Cerebellar nuclear complex (tissue), 1 donor: ENCODE data around the gene GNPTAB.

Source experiments
- DNase-seq, 2 experiments: peaks; one replicate each; lab custom pipeline; 2025; lab: John Stamatoyannopoulos, UW

GNPTAB gene

DNA sequence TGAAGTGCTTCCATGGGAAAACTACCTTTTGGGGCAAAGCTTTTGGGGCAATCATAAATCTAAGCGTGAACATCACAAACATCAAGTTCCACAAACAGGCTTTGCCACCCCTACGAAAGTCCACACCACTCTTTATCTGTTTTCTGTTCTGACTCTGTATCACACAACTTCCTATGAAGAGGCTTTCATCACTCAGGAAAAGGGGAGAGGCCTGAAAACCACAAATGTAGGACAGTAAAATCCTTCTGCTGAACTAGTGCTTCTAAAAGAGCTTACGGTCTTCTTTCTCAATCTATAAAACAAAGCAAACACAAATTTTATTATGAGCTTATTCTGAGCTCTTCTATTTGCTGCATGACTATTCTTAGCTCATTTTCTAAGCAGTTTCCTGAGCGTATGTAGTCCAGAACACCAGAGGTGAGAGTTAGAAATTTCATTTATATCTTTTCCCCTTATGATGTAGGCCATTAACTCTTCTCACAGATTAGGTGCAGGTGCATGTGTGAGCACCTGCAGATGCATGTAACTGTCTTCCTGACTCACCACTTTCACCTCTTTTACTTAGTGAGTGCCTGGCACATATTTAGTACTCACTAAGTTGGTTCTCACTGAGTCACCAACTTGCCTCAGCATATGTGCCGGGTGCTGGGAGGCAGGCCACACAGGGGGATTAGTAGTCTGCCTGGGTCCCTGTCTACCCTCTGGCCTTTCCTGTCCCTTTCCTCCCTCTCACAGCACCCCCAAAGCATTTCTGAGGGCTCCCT, 58.6 kb downstream of the GNPTAB start:
- DNase-seq = no peak

DNA sequence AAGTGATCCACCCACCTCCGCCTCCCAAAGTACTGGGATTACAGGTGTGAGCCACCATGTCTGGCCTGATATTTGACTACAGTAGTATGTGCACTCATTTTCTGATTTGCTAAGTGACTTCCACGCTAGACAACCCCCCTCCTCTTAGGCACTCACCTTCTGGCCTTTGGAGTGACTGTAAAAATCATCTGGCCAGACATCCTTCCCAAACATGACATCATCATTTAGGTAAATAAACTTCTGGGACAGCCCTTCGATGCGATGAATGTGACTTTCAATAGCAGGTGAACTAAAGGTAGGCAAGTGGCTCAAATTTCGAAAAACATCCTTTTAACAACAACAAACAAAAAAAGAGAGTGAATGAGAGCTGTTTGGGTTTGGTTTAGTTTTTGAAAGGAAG, 60.9 kb downstream of the GNPTAB start:
- no peak for DNase-seq

DNA sequence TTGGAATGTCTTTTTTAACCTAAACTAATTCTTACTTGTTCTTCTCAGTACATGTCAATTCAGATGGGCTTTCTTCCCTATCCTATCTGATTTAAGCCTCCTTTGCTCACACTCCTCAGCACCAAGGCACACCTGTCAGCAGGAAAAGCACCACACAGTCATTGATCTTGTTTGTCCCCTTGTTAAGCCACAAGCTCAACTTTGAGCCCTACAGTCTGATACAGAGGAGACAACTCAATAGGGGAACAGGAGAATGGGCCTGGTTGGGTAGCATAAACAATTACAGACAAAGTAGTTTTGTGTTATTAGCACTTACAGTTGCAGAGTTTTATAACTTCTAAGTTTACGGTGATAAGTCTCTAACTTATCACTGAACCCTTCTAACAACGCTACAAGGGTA, 62.0 kb downstream of the GNPTAB start:
- DNase-seq = no peak

DNA sequence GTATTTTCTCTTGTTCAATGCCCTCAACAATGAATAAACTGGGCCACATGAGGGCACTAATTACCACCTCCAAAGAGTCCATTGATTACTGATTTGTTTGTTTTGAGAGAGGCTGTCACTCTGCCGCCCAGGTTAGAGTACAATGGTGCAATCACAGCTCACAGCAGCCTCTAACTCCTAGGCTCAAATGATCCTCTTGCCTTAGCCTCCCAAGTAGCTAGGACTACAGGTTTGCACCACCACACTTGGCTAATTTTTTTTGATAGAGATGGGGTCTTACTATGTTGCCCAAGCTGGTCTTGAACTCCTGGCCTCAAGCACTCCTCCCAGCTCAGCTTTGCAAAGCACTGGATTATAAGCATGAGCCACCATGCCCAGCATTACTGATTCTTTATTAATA, 63.2 kb downstream of the GNPTAB start:
- DNase-seq = no peak

DNA sequence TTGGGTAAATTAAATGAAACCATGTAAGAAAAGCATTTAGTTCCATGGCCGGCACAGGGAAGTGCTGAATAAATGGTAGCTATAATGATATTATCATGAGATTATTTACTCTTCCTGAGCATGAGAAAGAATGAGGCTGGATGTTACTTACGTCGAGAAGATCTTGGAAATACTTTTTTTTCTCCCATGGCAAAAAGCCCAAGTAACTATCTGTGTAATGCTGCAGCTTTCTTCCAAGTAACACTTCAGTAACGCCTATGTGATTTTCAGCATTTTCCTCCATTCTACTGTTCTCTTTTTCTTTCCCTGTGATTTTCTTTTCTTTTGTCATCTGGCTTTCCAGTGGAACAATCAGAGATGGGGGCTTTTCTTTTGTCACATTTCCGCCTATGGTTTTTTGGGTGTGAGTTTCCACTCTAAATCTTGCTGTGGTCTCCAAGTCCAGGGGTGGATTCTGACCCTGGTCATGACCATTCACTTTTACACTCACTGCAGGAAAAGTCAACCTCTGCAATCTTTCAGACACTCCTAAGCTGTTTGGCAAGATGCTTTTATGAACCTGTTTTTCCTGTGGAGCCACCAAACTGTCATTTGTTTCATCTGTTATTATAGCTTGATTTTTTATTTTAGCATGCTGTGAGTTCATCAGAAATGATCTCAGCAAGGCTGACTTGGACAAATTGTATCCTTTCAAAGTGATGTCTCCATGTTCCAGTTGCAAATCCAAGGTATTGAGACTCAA, 66.5 kb downstream of the GNPTAB start:
- no peak for DNase-seq

DNA sequence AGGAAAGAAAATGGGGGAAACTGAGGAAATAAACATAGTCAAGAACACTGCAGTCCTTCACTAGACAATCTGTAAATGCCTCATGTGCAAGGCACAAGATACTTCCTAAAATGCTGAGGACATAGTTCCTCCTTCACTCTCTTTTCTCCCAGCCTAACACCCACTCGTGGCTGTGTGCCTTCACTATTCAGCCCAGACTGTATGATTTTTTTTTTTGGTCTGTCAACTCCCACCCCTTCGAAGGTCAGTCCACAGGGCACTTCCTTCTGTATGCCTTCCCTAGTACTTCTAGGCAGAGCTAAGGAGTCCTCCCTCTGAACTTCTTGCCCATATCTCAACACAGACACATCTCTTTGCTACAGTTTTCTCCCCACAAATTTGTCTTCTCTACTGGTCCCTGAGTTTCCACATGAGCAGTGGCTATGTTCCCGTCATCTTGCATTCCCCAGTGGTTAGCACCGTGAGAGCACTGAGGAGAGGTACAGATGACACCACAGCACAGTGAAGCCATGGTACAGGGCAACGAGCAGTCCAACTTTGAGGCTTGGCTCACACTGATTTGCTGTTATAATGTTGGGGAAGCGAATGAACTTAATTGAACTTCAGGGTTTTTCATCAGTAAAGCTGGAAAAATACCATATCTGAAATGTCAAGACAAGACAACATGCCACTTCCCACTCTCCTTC, 67.4 kb downstream of the GNPTAB start:
- DNase-seq = no peak

DNA sequence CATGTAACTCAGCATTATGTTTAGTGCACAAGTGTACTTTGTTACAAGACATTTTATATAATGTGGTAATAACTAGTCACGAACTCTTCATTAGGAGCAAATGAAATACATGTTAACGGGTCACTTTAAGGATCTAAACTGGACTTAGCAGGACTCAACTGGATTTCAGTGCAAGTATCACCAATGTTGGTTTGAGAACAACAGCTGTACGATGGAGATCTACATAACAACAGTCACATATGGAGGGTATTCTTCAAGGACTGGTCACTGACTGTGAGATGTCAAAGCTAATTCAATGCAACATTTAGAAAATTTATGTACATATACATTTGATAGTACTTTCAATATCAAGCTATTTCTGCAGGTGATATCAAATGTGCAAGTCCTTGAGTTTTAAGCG, 69.0 kb downstream of the GNPTAB start:
- no peak for DNase-seq

DNA sequence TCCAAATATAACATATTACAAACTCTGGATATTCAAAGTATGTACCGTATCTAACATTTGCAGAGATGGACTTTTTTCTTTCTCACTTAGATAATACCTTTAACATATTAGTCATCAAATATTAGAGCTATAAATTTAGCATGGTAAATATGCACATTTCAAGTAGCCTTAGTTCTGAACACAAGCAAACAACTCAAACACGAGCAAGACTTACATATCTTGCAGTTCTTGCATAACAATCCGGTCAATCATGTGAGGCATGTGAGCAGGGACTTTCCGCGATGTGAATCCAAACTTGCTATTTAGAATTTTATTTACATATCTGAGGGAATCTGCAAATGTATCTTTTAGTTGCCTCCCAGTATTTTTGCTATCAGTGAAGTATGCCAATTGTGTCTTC, 69.4 kb downstream of the GNPTAB start:
- DNase-seq = no peak

DNA sequence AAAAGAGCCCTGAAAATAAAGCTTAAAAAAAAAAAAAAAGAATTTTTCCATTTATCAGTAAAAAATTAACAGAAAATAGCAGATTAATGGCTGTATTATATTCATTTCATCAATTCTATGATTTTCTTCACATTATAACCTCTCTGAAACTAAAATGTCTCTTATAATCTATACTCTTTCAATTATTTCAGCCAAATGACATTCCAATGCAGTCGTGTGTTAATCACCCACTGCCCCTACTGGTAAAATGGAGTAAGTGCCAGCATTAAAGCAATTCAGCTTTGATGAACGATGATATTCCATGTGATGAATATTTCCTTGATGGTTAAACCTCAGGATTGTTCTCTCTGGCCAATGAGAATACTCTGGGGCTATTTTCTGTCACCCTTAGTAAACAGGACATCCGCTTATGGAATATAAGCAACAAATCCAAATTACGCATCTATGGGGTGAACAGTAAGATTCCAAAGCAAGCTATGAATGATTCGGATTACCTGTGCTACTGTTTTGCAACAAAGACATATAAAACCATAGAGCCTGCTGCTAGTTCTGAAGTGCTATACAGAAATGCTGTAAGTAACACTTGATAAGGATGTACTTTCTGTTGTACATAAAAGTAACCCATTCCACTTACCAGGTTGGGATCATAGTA, 71.2 kb downstream of the GNPTAB start:
- DNase-seq = no peak

DNA sequence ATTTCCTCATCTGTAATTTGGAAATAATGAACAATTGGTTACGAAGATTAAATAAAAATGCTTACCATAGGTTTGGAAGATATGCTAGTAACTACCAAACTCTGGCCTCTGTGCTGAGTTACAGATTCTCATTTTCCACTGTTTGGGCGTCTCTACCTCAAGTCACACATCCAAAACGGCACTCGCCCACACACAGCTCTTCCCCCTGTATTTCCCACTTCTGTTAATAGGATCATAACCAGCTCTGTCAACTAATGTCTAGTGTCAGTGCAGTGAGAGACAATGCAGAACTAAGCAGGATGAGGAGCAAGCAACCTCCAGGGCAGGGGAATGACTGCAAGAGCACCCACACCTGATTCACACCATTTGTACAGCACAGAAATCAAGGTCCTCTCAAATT, 80.6 kb downstream of the GNPTAB start:
- no peak for DNase-seq

DNA sequence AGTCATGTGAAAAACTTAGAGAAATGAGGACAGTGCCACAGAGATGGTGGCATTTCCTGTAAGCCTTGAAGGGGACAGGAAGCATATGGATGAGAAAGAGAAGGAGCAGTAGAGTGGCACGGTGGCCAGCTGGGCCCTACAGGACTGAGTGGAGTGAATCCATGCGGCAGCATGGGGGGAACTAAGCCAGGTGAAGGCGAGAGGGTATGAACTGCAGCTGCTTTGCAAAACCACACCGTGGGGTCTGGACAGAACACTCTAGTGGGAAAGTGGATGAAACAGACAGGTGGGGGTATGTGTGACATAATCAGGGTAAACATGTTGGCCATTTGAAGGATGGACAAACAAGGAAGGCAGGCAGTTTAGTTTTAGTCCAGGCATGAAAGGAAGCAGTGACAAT, 81.1 kb downstream of the GNPTAB start:
- DNase-seq = no peak

DNA sequence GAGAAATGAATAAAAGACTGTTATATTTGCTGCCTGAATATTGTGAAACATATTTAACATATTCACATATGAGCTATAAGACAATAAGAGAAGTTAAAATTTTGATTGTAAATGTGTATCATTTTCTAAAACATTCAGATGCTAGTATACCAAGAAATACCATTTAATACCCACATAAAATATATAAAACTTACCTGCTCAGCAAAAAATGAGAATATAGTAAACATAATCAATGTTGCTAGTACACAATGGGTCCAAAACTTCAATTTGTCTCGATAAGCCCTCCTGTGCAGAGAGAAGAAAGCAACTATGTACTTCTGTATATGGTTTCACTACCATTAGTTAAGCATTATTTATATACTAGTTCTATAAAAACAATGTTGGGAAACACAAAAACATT, 81.9 kb downstream of the GNPTAB start:
- no peak for DNase-seq

DNA sequence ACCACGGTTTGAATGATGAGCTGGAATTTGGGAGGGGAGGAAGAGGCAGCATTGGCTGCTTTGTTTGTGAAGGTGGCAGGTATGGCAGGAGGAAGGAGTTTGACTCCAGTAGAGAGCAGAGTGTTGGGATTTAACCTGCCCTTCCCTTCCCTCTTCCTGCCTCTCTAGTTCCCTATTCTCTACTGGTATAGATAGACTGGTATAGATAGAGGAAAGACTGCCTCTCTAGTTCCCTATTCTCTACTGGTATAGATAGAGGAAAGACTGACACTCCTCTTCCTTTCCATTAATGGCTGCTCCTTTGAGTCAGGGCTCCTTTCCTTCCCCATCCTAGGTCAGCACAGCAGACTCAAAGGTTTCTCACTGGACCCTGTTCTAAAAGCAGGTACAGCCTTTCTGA, 83.1 kb downstream of the GNPTAB start:
- DNase-seq = no peak

DNA sequence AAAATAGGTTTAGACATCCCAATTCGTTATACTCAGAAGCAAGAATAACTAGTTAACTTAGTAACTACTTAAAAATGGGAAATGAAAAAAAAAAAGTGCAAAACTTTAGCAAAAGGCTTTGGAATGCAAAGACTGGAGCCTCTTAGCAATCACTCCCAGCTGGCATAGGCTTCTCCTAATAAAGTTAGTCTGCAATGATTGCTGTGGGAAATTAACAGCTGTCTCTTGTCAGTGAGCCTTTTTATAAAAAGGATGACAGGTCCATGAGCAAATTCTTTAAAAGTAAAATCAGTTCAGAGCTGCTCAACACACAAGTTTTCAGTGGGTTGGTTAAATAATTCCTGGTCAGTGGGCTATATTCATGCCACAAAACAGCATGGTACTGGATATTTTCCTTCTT, 84.1 kb downstream of the GNPTAB start:
- no peak for DNase-seq

DNA sequence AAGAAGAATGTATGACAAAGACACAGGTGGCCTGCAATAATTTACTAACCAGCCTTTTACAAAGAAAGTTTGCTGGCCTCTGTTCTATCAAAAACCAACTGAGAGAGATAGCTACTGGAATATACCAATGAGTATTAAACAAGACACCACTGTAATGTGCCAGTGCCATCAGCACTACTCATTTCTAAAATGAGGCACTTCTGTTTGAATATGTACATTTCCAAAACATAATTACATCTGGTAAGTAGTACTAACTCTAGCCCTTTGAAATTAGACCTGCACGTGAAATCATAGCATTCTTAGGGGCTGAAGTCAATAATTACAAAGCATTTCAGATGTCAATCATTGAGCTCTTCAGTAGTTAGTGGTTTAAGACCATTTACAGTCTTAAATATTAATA, 84.6 kb downstream of the GNPTAB start:
- no peak for DNase-seq

DNA sequence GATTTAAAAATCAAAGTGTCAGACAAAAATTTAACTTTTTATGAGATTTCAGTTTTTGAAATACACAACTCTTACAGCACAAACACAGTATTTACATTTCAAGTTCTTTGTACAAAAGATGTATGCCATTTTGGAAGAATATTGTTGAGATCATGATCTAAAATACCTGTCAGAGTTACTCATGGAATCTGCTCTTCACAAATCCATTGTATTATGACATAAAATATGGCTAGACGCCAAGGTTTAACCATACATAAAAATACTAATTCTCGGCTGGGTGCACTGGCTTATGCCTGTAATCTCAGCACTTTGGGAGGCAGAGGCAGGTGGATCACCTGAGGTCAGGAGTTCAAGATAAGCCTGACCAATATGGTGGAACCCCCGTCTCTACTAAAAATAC, 85.3 kb downstream of the GNPTAB start:
- DNase-seq = no peak

DNA sequence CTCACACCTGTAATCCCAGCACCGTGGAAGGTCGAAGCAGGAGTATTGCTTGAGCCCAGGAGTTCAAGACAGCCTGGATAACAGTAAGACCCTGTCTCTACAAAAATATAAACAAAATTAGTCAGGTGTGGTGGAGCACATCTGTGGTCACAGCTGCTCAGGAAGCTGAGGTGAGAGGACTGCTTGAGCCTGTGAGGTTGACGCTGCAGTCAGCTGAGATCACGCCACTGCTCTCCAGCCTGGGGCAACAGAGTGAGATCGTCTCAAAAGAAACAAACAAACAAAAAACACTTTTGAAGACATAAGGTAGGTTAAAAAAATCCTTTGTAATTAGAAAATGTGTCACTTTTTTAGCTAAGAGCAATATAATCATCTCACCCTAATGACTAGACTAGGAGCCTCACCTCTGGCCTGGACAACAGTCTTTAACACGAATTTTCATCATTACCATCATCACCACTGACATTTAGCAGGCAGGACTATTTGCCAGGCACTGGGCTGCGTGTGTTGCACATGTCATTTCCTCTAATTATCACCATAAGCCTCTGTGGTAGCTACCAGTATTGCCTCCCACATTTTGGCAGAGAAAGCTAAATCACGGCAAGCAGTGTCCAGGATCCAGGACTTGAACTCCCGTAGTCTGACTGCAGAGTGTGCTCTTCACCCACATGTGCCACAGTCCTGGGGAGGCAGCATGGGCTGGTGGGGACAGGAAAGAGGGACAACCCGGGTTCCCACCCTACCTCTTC, 86.9 kb downstream of the GNPTAB start:
- DNase-seq = no peak

DNA sequence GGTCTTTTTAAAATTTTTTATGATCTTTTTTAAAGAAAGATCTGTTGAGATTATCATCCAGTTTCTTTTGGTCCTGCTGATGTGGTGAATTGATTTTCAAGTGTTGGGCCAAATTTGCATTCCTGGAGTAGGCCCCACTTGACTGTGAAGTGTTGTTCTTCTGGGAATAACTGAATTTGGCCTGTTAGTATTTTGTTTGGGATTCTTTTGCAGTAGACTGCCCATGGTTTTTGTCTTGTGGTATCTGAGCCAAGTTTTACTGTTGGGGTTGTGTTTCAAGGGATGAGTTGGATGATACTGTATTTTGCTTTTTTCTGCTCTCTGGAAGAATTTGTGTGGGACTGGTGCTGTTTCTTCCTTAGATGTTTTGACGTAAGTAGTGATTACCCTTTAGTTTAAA, 87.5 kb downstream of the GNPTAB start:
- DNase-seq = no peak

DNA sequence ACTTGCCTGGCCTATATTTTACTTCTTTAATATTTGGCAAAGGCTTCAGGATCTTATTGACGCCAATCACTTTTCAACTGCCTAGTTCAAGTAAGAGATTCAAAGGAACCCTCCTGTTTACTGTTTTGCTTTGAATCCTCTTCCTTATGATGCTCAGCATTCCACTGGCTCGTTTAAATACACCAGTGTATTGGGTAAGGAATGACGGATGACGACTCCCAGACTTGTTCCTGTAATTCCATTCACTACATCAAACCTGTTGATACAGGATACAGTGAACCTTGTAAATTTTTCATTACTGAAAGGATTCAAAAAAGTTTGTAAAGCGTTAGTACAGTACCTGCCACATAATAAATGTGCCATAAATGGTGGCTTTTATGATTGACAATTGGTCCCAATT, 89.8 kb downstream of the GNPTAB start:
- DNase-seq = no peak

DNA sequence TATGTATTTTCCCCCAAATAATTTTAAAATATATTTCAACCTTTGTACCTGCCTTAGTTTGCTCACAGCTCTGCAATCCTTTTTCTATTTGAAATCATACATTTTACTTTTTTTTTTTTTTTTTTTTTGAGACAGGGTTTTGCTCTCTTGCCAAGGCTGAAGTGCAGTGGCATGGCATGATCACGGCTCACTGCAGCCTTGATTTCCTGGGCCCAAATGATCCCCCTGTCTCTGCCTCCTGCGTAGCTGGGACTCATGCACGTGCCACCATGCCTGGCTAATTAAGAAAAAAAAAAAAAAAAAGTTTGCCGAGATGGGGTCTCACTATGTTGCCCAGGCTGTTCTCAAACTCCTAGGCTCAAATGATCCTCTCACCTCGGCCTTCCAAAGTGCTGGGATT, 90.2 kb downstream of the GNPTAB start:
- DNase-seq = no peak

DNA sequence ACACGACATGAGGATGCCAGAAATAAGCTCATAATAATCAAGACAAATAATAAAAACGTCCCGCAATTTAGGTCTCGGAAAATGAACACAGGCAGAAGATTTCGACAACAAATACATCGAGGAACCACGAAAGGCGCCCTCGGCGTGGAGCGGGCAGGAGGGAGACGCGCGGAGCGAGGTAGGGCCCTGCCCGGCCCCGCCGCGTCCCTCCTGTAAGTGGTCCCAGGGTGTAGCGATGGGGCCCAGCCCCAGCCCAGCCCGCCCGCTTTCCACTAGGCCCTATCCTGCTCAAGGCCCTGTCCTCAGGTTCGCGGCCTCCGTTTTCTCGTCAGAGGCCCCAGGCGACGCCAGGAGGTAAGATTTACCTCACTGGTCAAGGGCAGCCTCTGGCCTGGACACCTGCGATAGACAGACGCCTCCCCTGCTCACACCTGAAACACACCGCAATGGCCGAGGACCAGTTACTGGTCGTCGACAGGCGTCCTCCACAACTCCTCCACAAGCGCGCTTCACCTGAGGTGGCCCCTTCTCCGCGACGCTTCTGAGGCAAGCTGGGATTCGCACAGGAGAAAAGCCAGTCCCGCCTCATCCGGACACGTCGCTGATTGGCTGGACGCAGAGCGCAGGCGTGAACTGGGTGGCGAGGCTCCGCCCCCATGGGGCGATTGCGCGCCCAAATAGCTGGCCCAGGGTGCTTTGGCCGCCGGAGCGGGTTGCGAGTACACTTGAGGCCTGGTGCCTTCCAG, 91.7 kb downstream of the GNPTAB start, which contains the start of gene SYCP3:
SYCP3 (minus strand) TSS at position 543 of the 746 bp plus-strand sequence. CDS start 1,527 bp downstream, outside the sequence.
- DNase-seq = no peak
